Stomach (tissue), 4 donors: ENCODE data around the gene HSFX3.

Source experiments
- POLR2AphosphoS5 ChIP-seq, 3 donors: sonication (generic); formaldehyde crosslinking; IDR thresholded peaks; one replicate each; pipeline ENCODE4 v1.6.1; 2016; ENCODE audit warnings: antibody characterized with exemption in 3 of 3
- TF ChIP-seq, protein P1 (sequence below), 7 experiments: fragments of 450-650 bp in 4 of 7; fragments of 200-600 bp in 3 of 7; sonication (generic) in 3 of 7; IDR thresholded peaks; one replicate each; pipeline ENCODE4 v1.5.1; 2016 to 2019; ENCODE audit warnings: antibody characterized with exemption in 7 of 7, control low read depth in 2 of 7, mild to moderate bottlenecking in 1 of 7

DNA sequence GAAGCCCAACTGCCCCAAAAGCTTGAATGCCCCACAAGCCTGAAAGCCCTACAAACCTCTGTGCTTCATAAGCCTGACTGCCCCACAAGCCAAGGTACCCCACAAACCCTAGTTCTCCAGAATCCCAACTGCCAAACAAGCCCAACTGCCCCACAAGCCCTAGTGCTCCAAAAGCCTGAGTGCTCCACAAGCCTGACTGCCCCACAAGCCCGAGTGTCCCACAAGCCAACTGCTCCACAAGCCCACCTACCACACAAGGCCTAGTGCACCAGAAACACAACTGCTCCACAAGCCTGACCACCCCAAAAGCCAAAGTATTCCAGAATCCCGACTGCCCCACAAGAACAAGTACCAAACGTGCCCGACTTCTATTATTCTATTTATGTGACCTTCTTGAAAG lies 13.6 kb upstream of the HSFX3 start:
- TF ChIP-seq, protein P1, sequence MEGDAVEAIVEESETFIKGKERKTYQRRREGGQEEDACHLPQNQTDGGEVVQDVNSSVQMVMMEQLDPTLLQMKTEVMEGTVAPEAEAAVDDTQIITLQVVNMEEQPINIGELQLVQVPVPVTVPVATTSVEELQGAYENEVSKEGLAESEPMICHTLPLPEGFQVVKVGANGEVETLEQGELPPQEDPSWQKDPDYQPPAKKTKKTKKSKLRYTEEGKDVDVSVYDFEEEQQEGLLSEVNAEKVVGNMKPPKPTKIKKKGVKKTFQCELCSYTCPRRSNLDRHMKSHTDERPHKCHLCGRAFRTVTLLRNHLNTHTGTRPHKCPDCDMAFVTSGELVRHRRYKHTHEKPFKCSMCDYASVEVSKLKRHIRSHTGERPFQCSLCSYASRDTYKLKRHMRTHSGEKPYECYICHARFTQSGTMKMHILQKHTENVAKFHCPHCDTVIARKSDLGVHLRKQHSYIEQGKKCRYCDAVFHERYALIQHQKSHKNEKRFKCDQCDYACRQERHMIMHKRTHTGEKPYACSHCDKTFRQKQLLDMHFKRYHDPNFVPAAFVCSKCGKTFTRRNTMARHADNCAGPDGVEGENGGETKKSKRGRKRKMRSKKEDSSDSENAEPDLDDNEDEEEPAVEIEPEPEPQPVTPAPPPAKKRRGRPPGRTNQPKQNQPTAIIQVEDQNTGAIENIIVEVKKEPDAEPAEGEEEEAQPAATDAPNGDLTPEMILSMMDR (IDR thresholded peaks at IDR 0.05): no peak
- TF ChIP-seq POLR2AphosphoS5 (IDR thresholded peaks at IDR 0.05): no peak
